Astrocyte (in vitro differentiated cells and primary cell): ENCODE measurements around the gene RASGRF1. TPM values are rescaled to one million over a fixed set of nuclear protein-coding genes. Genes with fewer than 3 reads are reported as not detected.

Experiments used
- DNase-seq: peaks from one replicate; pipeline ENCODE4 v3.0.0-alpha.2; 2010; ENCODE audit warnings: low read depth
- FAIRE-seq: peaks from 2 replicates; lab custom pipeline; 2011; peaks lifted over from hg19 to GRCh38; lab: Jason Lieb, UNC
- H2AFZ ChIP-seq: 2 replicates; pipeline ENCODE4 v1.6.0; 2012; ENCODE audit warnings: low read depth, low read length, inconsistent platforms
- H3K27ac ChIP-seq: 2 replicates; pipeline ENCODE4 v1.5.1; 2011; ENCODE audit warnings: low read depth, low read length, inconsistent platforms
- H3K27me3 ChIP-seq: 2 replicates; pipeline ENCODE4 v1.6.0; 2011; ENCODE audit warnings: low read length, inconsistent platforms; ENCODE audit not compliant: insufficient read depth
- H3K36me3 ChIP-seq: 2 replicates; pipeline ENCODE4 v1.5.1; 2011; ENCODE audit warnings: low read length, inconsistent platforms; ENCODE audit not compliant: insufficient read depth
- H3K4me1 ChIP-seq: 2 replicates; pipeline ENCODE4 v1.5.1; 2011; ENCODE audit warnings: low read length, inconsistent platforms; ENCODE audit not compliant: insufficient read depth
- H3K4me2 ChIP-seq: 2 replicates; pipeline ENCODE4 v1.6.0; 2012; ENCODE audit warnings: low read length, inconsistent platforms
- H3K4me3 ChIP-seq: 2 replicates; pipeline ENCODE4 v1.5.1; 2011; ENCODE audit warnings: low read depth, mild to moderate bottlenecking, low read length, inconsistent platforms; ENCODE audit not compliant: insufficient read depth
- H3K79me2 ChIP-seq: 2 replicates; pipeline ENCODE4 v1.6.0; 2012; ENCODE audit warnings: mild to moderate bottlenecking, low read length, inconsistent platforms; ENCODE audit not compliant: insufficient read depth
- H3K9ac ChIP-seq: 2 replicates; pipeline ENCODE4 v1.6.0; 2012; ENCODE audit warnings: mild to moderate bottlenecking, low read length, inconsistent platforms
- H3K9me3 ChIP-seq: 2 replicates; pipeline ENCODE4 v1.5.1; 2012; ENCODE audit warnings: low read depth, mild to moderate bottlenecking, low read length, inconsistent platforms; ENCODE audit not compliant: insufficient read depth
- H4K20me1 ChIP-seq: 2 replicates; pipeline ENCODE4 v1.6.0; 2012; ENCODE audit warnings: low read length, inconsistent platforms; ENCODE audit not compliant: insufficient read depth
- H3K27ac Mint-ChIP-seq: one replicate; pipeline ENCODE4 v1.8.0; 2021; ENCODE audit warnings: mild to moderate bottlenecking, mixed read lengths; ENCODE audit not compliant: unreplicated experiment
- H3K27me3 Mint-ChIP-seq: one replicate; pipeline ENCODE4 v1.8.0; 2021; ENCODE audit warnings: low read depth, mixed read lengths; ENCODE audit not compliant: unreplicated experiment
- H3K36me3 Mint-ChIP-seq: one replicate; pipeline ENCODE4 v1.8.0; 2021; ENCODE audit warnings: low read depth, mixed read lengths; ENCODE audit not compliant: unreplicated experiment
- H3K4me1 Mint-ChIP-seq: one replicate; pipeline ENCODE4 v1.8.0; 2021; ENCODE audit warnings: low read depth, mixed read lengths; ENCODE audit not compliant: unreplicated experiment
- H3K4me3 Mint-ChIP-seq: one replicate; pipeline ENCODE4 v1.8.0; 2021; ENCODE audit warnings: mild to moderate bottlenecking, moderate library complexity, mixed read lengths; ENCODE audit not compliant: unreplicated experiment
- H3K9me3 Mint-ChIP-seq: one replicate; pipeline ENCODE4 v1.8.0; 2021; ENCODE audit warnings: mild to moderate bottlenecking, mixed read lengths; ENCODE audit not compliant: unreplicated experiment
- EZH2 ChIP-seq: IDR thresholded peaks from 2 replicates; pipeline ENCODE4 v1.6.1; 2012; ENCODE audit warnings: mild to moderate bottlenecking, low read length, inconsistent platforms; ENCODE audit not compliant: insufficient read depth
- total RNA-seq: library from RNA; stranded (reverse); gene quantifications from 2 replicates; pipeline ENCODE4 v1.2.1, GENCODE V29; 2021
- TF ChIP-seq, protein P1 (sequence below): IDR thresholded peaks from 2 replicates; pipeline ENCODE4 v1.5.1; 2011; ENCODE audit warnings: low read depth, mild to moderate bottlenecking, inconsistent platforms, low read length, moderate library complexity; ENCODE audit not compliant: insufficient read depth

The RASGRF1 gene
- total RNA-seq, 1 donor from 2014 or later, result 1.2 TPM

DNA sequence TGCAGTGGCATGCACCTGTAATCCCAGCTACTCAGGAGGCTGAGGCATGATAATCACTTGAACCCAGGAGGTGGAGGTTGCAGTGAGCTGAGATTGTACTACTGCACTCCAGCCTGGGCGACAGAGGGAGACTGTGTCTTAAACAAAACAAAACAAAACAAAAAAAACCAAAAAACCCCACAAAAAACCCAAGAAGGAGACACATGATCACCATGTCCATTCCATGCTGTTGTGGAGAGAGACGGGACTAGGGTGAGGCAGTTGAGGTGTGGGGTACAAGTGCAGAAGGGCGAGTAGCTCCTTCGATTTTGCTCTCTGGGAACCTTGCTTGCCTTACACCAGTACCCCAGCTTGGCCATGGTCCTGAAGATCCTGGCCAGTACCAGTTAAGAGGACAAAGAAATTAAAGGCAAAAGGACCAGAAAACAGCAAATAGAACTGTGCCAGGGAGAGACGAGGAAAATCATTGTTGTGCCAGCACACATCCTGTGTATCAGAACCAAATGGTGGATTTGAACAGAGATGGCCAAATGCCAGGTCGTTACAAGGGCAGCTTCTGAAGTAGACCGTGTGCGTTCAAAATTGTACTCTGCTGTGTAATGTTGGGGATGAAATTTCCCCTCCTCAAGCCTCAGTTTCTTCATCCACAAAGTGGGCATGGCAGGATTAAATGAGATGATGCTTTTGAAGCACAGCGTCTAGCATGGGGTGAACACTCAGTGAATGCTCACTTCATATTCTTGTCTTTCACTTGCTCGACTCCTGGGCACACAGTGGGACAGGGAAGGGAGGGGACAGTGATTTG is 102.8 kb downstream of the RASGRF1 start:
- TF ChIP-seq, protein P1, sequence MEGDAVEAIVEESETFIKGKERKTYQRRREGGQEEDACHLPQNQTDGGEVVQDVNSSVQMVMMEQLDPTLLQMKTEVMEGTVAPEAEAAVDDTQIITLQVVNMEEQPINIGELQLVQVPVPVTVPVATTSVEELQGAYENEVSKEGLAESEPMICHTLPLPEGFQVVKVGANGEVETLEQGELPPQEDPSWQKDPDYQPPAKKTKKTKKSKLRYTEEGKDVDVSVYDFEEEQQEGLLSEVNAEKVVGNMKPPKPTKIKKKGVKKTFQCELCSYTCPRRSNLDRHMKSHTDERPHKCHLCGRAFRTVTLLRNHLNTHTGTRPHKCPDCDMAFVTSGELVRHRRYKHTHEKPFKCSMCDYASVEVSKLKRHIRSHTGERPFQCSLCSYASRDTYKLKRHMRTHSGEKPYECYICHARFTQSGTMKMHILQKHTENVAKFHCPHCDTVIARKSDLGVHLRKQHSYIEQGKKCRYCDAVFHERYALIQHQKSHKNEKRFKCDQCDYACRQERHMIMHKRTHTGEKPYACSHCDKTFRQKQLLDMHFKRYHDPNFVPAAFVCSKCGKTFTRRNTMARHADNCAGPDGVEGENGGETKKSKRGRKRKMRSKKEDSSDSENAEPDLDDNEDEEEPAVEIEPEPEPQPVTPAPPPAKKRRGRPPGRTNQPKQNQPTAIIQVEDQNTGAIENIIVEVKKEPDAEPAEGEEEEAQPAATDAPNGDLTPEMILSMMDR, result no peak
- Histone ChIP-seq H3K79me2 (no peaks in the 10 kb centered on the region), H3K36me3 (no peaks in the 10 kb centered on the region), H3K9me3 (no peaks in the 10 kb centered on the region), H3K4me1 (peaks cover 28% of the 10 kb centered on the region), H4K20me1 (no peaks in the 10 kb centered on the region), H3K27ac (peak overlapping the region; percentile 63), H3K4me2 (peak overlapping the region; percentile 12), H3K27me3 (no peaks in the 10 kb centered on the region), H3K4me3 (no peak overlapping the region), H3K9ac (peak overlapping the region; percentile 49), H2AFZ (peak overlapping the region; percentile 74)
- H3K4me3 Mint-ChIP-seq, result no peak overlapping the region
- peak overlapping the region; percentile 96 for H3K27ac Mint-ChIP-seq
- peaks cover 51% of the 10 kb centered on the region for H3K4me1 Mint-ChIP-seq
- DNase-seq (no peak), FAIRE-seq (no peak)
- H3K36me3 Mint-ChIP-seq, result no peaks in the 10 kb centered on the region
- H3K27me3 Mint-ChIP-seq, result peaks cover 4% of the 10 kb centered on the region
- peaks cover 3% of the 10 kb centered on the region for H3K9me3 Mint-ChIP-seq

DNA sequence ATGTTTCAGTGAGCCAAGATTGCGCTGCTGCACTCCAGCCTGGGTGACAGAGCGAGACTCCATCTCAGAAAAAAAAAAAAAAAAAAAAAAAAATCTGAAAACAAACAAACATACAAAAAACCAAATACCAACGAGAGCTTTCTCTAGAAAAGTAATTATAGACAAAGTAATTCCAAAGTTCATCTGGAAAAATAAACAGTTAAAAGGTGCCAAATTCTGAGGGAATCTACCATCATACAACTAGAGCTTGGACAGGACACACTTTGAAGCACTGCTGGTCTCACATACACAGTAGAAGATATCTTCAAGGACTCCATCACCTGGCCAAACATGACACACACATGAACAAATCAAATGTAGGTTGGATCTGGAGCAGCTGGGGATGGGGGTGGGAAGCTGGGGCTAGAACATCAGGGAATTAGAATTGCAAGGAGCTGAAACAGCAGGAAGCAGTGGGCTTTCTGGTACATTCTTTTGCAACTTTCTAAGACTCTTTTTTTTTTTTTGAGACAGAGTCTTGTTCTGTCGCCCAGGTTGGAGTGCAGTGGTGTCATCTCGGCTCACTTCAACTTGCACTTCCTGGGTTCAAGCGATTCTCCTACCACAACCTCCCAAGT is 104.6 kb downstream of the RASGRF1 start:
- Histone ChIP-seq H3K9me3 (no peaks in the 10 kb centered on the region), H3K27me3 (no peaks in the 10 kb centered on the region), H4K20me1 (no peaks in the 10 kb centered on the region), H3K36me3 (no peaks in the 10 kb centered on the region), H3K9ac (no peak overlapping the region), H3K4me1 (peaks cover 23% of the 10 kb centered on the region), H3K27ac (no peak overlapping the region), H3K79me2 (no peaks in the 10 kb centered on the region), H3K4me3 (no peak overlapping the region), H2AFZ (no peak overlapping the region), H3K4me2 (no peak overlapping the region)
- Mint-ChIP-seq H3K27ac (no peak overlapping the region), H3K27me3 (peaks cover 4% of the 10 kb centered on the region), H3K4me1 (peaks cover 46% of the 10 kb centered on the region), H3K4me3 (no peak overlapping the region), H3K36me3 (no peaks in the 10 kb centered on the region), H3K9me3 (peaks cover 5% of the 10 kb centered on the region)
- TF ChIP-seq EZH2, result no peak
- TF ChIP-seq, protein P1, result no peak
- FAIRE-seq (no peak), DNase-seq (no peak)

DNA sequence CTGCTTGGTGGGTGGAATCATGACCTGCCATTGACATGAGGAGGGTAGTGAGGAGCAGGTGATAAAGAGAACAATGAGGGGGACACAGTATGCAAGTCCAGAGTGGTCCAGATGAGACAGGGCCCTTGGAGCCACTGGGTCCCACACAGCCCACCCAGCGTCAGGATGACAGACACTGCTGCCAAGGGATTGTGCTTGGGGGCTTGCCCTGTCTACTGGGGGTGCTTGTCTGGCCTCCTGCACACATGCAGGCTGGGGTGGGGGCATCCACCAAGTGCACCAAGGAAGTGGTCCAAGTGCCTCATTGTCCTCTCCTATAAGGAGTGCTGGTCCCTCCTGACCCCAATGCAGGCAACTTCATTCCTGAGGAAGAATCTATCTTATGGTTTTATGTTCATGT is 106.5 kb downstream of the RASGRF1 start:
- FAIRE-seq (no peak), DNase-seq (no peak)
- no peak overlapping the region for H3K27ac Mint-ChIP-seq
- Histone ChIP-seq H3K9me3 (no peaks in the 10 kb centered on the region), H3K9ac (no peak overlapping the region), H3K4me2 (no peak overlapping the region), H2AFZ (no peak overlapping the region), H3K27me3 (no peaks in the 10 kb centered on the region), H3K4me1 (peaks cover 12% of the 10 kb centered on the region), H4K20me1 (no peaks in the 10 kb centered on the region), H3K27ac (no peak overlapping the region), H3K36me3 (no peaks in the 10 kb centered on the region), H3K4me3 (no peak overlapping the region), H3K79me2 (no peaks in the 10 kb centered on the region)
- H3K4me3 Mint-ChIP-seq, result no peak overlapping the region
- H3K27me3 Mint-ChIP-seq, result peaks cover 4% of the 10 kb centered on the region
- H3K36me3 Mint-ChIP-seq, result no peaks in the 10 kb centered on the region
- peaks cover 31% of the 10 kb centered on the region for H3K4me1 Mint-ChIP-seq
- H3K9me3 Mint-ChIP-seq, result peaks cover 5% of the 10 kb centered on the region
- TF ChIP-seq, protein P1, result no peak
- no peak for TF ChIP-seq EZH2
